GM21528 (cell line): ENCODE results near the gene RHOU.
"Not testable (repeated sequence)": the region's sequence is repeated elsewhere in the genome, so short reads cannot be mapped to it uniquely, and the experiment has no call there.

Source experiments
- ATAC-seq: cut with Tn5 transposase; IDR thresholded peaks from one replicate; pipeline ENCODE4 v1.9.1; 2021; ENCODE audit warnings: mild to moderate bottlenecking, moderate library complexity; ENCODE audit not compliant: unreplicated experiment, low FRiP score

Gene RHOU

GRCh38 chr1:228734881-228735801 is at the start of gene RHOU:
Gene RHOU, plus strand, starts transcription at chr1:228735479. Its CDS starts 264 bp downstream, at chr1:228735743.
- no peak for ATAC-seq

- ATAC-seq = no peak
Measured at GRCh38 chr1:228687587-228687986, 47.7 kb upstream of the RHOU start.

GRCh38 chr1:228689255-228689654 is 46.0 kb upstream of the RHOU start:
- no peak for ATAC-seq

GRCh38 chr1:228691211-228691610 is 44.1 kb upstream of the RHOU start:
- ATAC-seq = no peak

GRCh38 chr1:228691926-228692325 is 43.4 kb upstream of the RHOU start:
- no peak for ATAC-seq

- ATAC-seq = not testable (repeated sequence)
Measured at GRCh38 chr1:228694447-228694846, 40.8 kb upstream of the RHOU start.

GRCh38 chr1:228695015-228695955 is 40.0 kb upstream of the RHOU start:
- ATAC-seq = no peak

- no peak for ATAC-seq
Measured at GRCh38 chr1:228697207-228698016, 37.9 kb upstream of the RHOU start.

GRCh38 chr1:228698017-228698329 is 37.3 kb upstream of the RHOU start:
- ATAC-seq = no peak

GRCh38 chr1:228702433-228702832 is 32.8 kb upstream of the RHOU start:
- ATAC-seq = no peak

- no peak for ATAC-seq
Measured at GRCh38 chr1:228706305-228706704, 29.0 kb upstream of the RHOU start.

- no peak for ATAC-seq
Measured at GRCh38 chr1:228717081-228717480, 18.2 kb upstream of the RHOU start.

- no peak for ATAC-seq
Measured at GRCh38 chr1:228721407-228721806, 13.9 kb upstream of the RHOU start.

- ATAC-seq = no peak
Measured at GRCh38 chr1:228723287-228723686, 12.0 kb upstream of the RHOU start.

- no peak for ATAC-seq
Measured at GRCh38 chr1:228723921-228724320, 11.4 kb upstream of the RHOU start.

GRCh38 chr1:228725178-228725577 is 10.1 kb upstream of the RHOU start:
- ATAC-seq = no peak

GRCh38 chr1:228727681-228728171 is 7.6 kb upstream of the RHOU start:
- no peak for ATAC-seq

GRCh38 chr1:228732426-228732825 is 2.9 kb upstream of the RHOU start:
- no peak for ATAC-seq

GRCh38 chr1:228733576-228733975 is 1.7 kb upstream of the RHOU start:
- ATAC-seq = no peak

GRCh38 chr1:228735871-228736586 is 750 bp downstream of the RHOU start:
- no peak for ATAC-seq
